Activated B cell treated with CpG ODN at 0.5 μM for 24 hours (primary cell): Measurements from ENCODE around the gene HOXB13. TPM values are rescaled to one million over a fixed set of nuclear protein-coding genes. Genes with fewer than 3 reads are reported as not detected.

Experiments
- ATAC-seq: fragments of 200-7000 bp; cut with Tn5 transposase; one replicate; pipeline ENCODE4 v1.10.0; 2021; ENCODE audit warnings: low read depth, mild to moderate bottlenecking, moderate library complexity
- CTCF ChIA-PET: fragments of 350-600 bp; sonication (Branson Sonifier 250); formaldehyde crosslinking; loops from one replicate; lab custom pipeline; 2021; ENCODE audit warnings: antibody characterized with exemption; lab: Charles Lee
- POLR2A ChIA-PET: fragments of 350-600 bp; sonication (Branson Sonifier 250); formaldehyde crosslinking; loops from one replicate; lab custom pipeline; 2021; ENCODE audit warnings: antibody characterized with exemption; lab: Charles Lee
- DNase-seq: peaks from one replicate; pipeline ENCODE4 v3.0.0; 2022
- H3K27ac Mint-ChIP-seq: one replicate; pipeline ENCODE4 v1.8.0; 2020; ENCODE audit warnings: mixed read lengths
- H3K27me3 Mint-ChIP-seq: one replicate; pipeline ENCODE4 v1.8.0; 2021; ENCODE audit warnings: mixed read lengths
- H3K36me3 Mint-ChIP-seq: one replicate; pipeline ENCODE4 v1.8.0; 2021; ENCODE audit warnings: low read depth, mixed read lengths
- H3K4me1 Mint-ChIP-seq: one replicate; pipeline ENCODE4 v1.8.0; 2021; ENCODE audit warnings: mixed read lengths
- H3K4me3 Mint-ChIP-seq: one replicate; pipeline ENCODE4 v1.8.0; 2020; ENCODE audit warnings: mild to moderate bottlenecking, mixed read lengths
- H3K9me3 Mint-ChIP-seq: one replicate; pipeline ENCODE4 v1.8.0; 2020; ENCODE audit warnings: mixed read lengths
- intact Hi-C: fragments of 100-400 bp; cut with micrococcal nuclease; formaldehyde crosslinking; loops from one replicate; pipeline ENCODE4 v1.15.1; 2024
- total RNA-seq: library from RNA; stranded (reverse); gene quantifications from 2 replicates; pipeline ENCODE4 v1.2.3, GENCODE V29; 2022
- TF ChIP-seq, protein P1 (sequence below): fragments of 200-600 bp; IDR thresholded peaks from one replicate; pipeline ENCODE4 v1.8.0; 2022; ENCODE audit warnings: antibody characterized with exemption, mild to moderate bottlenecking

HOXB13 gene
- total RNA-seq, 1 donor from 2014 or later, result not detected

DNA sequence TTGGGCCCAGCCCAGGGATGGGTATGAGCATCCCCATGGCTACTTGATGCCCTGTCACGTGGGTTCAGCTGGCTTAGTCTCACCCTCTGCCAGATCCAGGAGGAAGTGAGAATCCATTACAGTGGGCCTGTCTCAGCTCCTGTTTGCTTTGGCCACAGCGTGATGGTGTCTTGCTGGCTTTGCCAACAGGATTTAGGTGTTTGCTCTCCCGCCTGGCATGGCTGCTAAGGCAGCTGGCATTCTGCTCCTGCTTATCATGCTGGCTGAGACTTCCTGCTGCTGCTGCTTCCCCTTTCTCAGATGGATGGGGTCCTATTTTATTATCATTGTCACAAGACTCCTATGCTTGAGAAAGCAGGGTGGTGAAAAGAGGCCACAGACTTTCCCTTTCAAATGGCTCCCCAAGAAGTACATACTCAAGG, 28.3 kb upstream of the HOXB13 start:
- no peaks in the 10 kb centered on the region for H3K36me3 Mint-ChIP-seq

GRCh38 chr17:48755356-48755755, 26.8 kb upstream of the HOXB13 start:
- no peak overlapping the region for H3K27ac Mint-ChIP-seq
- ChIA-PET POLR2A (interaction anchor here (0.6 kb wide), 1 partner anchor 9 kb away, joined by 3 read pairs; no protein-coding TSS in a partner anchor), CTCF (no interaction called here)

More for the DNA sequence above, 28.3 kb upstream of the HOXB13 start:
- Mint-ChIP-seq H3K27ac (no peak overlapping the region), H3K9me3 (no peaks in the 10 kb centered on the region), H3K27me3 (peaks cover 75% of the 10 kb centered on the region), H3K4me3 (no peak overlapping the region), H3K4me1 (peaks cover 8% of the 10 kb centered on the region)
- ChIA-PET CTCF (no interaction called here), POLR2A (no interaction called here)
- intact Hi-C loops, result no loop called here
- TF ChIP-seq, protein P1, sequence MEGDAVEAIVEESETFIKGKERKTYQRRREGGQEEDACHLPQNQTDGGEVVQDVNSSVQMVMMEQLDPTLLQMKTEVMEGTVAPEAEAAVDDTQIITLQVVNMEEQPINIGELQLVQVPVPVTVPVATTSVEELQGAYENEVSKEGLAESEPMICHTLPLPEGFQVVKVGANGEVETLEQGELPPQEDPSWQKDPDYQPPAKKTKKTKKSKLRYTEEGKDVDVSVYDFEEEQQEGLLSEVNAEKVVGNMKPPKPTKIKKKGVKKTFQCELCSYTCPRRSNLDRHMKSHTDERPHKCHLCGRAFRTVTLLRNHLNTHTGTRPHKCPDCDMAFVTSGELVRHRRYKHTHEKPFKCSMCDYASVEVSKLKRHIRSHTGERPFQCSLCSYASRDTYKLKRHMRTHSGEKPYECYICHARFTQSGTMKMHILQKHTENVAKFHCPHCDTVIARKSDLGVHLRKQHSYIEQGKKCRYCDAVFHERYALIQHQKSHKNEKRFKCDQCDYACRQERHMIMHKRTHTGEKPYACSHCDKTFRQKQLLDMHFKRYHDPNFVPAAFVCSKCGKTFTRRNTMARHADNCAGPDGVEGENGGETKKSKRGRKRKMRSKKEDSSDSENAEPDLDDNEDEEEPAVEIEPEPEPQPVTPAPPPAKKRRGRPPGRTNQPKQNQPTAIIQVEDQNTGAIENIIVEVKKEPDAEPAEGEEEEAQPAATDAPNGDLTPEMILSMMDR, result no peak
- DNase-seq (no peak), ATAC-seq (no peak)

GRCh38 chr17:48754500-48755261, 26.1 kb upstream of the HOXB13 start:
- no peak for DNase-seq
- Mint-ChIP-seq H3K9me3 (no peaks in the 10 kb centered on the region), H3K27me3 (peaks cover 74% of the 10 kb centered on the region), H3K36me3 (no peaks in the 10 kb centered on the region), H3K4me1 (peaks cover 8% of the 10 kb centered on the region), H3K4me3 (peak overlapping the region; percentile 2), H3K27ac (no peak overlapping the region)
- CTCF ChIA-PET, result no interaction called here
- no peak for ATAC-seq
- intact Hi-C loops, result loop anchor here (5.0 kb wide), 1 partner anchor 127 kb away; the partner anchor contains the start of gene HOXB9
- TF ChIP-seq, protein P1, result no peak
- POLR2A ChIA-PET, result no interaction called here

More at GRCh38 chr17:48755356-48755755, 26.8 kb upstream of the HOXB13 start:
- Mint-ChIP-seq H3K4me3 (peak overlapping the region; percentile 2), H3K27me3 (peaks cover 74% of the 10 kb centered on the region), H3K9me3 (no peaks in the 10 kb centered on the region), H3K36me3 (no peaks in the 10 kb centered on the region), H3K4me1 (peaks cover 8% of the 10 kb centered on the region)
- ATAC-seq, result no peak
- TF ChIP-seq, protein P1, result no peak
- intact Hi-C loops, result no loop called here
- DNase-seq, result no peak

DNA sequence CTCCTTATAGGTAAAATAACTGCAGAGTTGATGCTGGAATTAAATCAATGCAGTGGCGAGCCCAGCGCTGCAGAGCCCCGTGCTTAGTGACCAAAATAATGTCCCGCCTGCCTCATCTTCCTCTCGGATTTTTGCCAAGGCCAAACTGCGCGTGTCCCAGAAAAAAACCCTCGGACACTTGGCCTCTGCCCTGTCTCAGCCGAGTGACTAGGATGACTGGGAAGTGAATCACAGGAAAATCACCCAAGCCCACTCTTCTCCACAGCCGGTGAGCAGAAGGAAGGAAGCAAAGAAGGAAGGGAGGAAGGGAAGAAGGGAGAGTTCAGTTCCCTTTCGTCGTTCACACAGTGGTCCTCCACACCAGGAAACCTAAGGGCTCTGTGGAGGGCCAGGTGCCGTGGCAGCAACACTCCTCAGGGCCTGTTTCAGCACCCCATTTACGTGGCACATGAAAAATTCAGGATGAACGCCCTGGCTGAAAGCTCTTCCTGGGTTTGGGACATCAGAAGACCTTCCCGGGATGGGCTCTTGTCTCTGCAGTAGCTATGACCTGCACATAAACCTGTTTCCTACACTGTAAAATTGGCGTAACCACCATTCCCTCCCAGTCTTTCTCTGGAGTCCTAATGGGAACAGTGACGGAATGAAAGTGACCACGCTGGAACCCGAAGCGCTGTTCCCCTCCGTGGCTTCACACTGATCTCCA, 25.4 kb upstream of the HOXB13 start:
- Mint-ChIP-seq H3K4me1 (peaks cover 8% of the 10 kb centered on the region), H3K9me3 (no peaks in the 10 kb centered on the region), H3K27me3 (peaks cover 74% of the 10 kb centered on the region), H3K36me3 (no peaks in the 10 kb centered on the region), H3K27ac (no peak overlapping the region), H3K4me3 (no peak overlapping the region)
- ATAC-seq (no peak), DNase-seq (no peak)
- intact Hi-C loops, result loop anchor here (5.0 kb wide), 1 partner anchor 127 kb away; the partner anchor contains the start of gene HOXB9
- CTCF ChIA-PET, result no interaction called here
- POLR2A ChIA-PET, result no interaction called here
- TF ChIP-seq, protein P1, result no peak
